PFSK-1 (cell line): ENCODE data around the gene TCP11L2.

Experiments
- SIN3A ChIP-seq: IDR thresholded peaks from 2 replicates; pipeline ENCODE4 v1.6.1; 2012; ENCODE audit warnings: mild to moderate bottlenecking, low read length, moderate library complexity, borderline replicate concordance; ENCODE audit not compliant: insufficient read depth
- TF ChIP-seq, protein P1 (sequence below), 2 experiments: IDR thresholded peaks; 2 replicates each; pipeline versions ENCODE4 v1.6.1 to v1.8.0; 2011 to 2012; ENCODE audit warnings: low read depth in 2 of 2, low read length in 2 of 2, control low read depth in 1 of 2, inconsistent platforms in 1 of 2, mild to moderate bottlenecking in 1 of 2, moderate library complexity in 1 of 2; ENCODE audit not compliant: insufficient read depth in 1 of 2

DNA sequence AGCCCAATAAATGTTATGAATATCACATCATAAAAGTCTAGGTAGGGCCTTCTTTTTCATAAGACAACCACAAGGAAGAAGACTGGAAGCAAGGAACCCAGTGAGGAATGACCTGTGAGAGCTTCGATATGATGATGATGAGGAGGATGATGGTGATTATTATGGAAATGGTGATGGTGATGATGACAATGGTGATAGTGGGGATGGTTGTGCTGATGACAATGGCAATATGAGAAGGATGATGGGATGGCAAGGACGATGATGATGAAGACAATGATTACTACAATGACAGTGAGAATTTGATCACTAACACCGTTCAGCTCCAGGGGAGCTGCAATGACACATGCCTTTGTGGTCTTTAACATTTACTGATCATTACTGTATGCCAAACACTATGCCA lies 47.0 kb upstream of the TCP11L2 start:
- TF ChIP-seq, protein P1, sequence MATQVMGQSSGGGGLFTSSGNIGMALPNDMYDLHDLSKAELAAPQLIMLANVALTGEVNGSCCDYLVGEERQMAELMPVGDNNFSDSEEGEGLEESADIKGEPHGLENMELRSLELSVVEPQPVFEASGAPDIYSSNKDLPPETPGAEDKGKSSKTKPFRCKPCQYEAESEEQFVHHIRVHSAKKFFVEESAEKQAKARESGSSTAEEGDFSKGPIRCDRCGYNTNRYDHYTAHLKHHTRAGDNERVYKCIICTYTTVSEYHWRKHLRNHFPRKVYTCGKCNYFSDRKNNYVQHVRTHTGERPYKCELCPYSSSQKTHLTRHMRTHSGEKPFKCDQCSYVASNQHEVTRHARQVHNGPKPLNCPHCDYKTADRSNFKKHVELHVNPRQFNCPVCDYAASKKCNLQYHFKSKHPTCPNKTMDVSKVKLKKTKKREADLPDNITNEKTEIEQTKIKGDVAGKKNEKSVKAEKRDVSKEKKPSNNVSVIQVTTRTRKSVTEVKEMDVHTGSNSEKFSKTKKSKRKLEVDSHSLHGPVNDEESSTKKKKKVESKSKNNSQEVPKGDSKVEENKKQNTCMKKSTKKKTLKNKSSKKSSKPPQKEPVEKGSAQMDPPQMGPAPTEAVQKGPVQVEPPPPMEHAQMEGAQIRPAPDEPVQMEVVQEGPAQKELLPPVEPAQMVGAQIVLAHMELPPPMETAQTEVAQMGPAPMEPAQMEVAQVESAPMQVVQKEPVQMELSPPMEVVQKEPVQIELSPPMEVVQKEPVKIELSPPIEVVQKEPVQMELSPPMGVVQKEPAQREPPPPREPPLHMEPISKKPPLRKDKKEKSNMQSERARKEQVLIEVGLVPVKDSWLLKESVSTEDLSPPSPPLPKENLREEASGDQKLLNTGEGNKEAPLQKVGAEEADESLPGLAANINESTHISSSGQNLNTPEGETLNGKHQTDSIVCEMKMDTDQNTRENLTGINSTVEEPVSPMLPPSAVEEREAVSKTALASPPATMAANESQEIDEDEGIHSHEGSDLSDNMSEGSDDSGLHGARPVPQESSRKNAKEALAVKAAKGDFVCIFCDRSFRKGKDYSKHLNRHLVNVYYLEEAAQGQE (IDR thresholded peaks at IDR 0.05; ENCODE audit: insufficient read depth in 1 of 2, low read depth in 2 of 2, low read length in 2 of 2) = no peak
- no peak for TF ChIP-seq SIN3A
